HepG2 (cell line): ENCODE measurements around the gene MDP1. TPM values are rescaled to one million over a fixed set of nuclear protein-coding genes. Genes with fewer than 3 reads are reported as not detected.
A peak's percentile ranks its signal among the peaks of the same experiment; 100 is the strongest.

Experiments used
- ARNT2 ChIP-seq: sonication (generic); formaldehyde crosslinking; IDR thresholded peaks from 2 replicates; pipeline ENCODE4 v1.8.0; 2022; ENCODE audit warnings: mild to moderate bottlenecking, low read depth, missing genetic modification reagents, moderate library complexity
- BCL6 ChIP-seq: IDR thresholded peaks from 2 replicates; pipeline ENCODE4 v1.6.1; 2016; ENCODE audit warnings: missing genetic modification reagents, missing compliant biosample characterization
- SMAD9 ChIP-seq: sonication (generic); formaldehyde crosslinking; IDR thresholded peaks from 2 replicates; pipeline ENCODE4 v1.5.1; 2020; ENCODE audit warnings: mild to moderate bottlenecking, missing genetic modification reagents
- ZBTB20 ChIP-seq: sonication (generic); formaldehyde crosslinking; IDR thresholded peaks from 2 replicates; pipeline ENCODE4 v1.8.1; 2023; ENCODE audit warnings: missing genetic modification reagents, low read depth, mild to moderate bottlenecking, borderline replicate concordance
- ZNF205 ChIP-seq: IDR thresholded peaks from 2 replicates; pipeline ENCODE4 v1.6.1; 2018; ENCODE audit warnings: missing biosample characterization, missing genetic modification reagents
- ZNF354B ChIP-seq: sonication (generic); formaldehyde crosslinking; IDR thresholded peaks from 2 replicates; pipeline ENCODE4 v1.8.0; 2022; ENCODE audit warnings: mild to moderate bottlenecking, missing genetic modification reagents
- polyA plus RNA-seq, 8 experiments: library from polyadenylated mRNA; depleted of rRNA in 3 of 8; stranded (reverse) in 7 of 8; unstranded in 1 of 8; fragments of >200 nt; fragmentation: Illumina TruSeq in 4 of 8; extraction: Trizol in 4 of 8; gene quantifications; 2 replicates each; pipeline versions ENCODE4 v1.2.1 to v1.2.3, GENCODE V29; 2011 to 2016; ENCODE audit warnings: low read depth in 4 of 8, missing spikeins in 1 of 8, mixed read lengths in 1 of 8; ENCODE audit not compliant: insufficient read depth in 1 of 8
- total RNA-seq, 5 experiments: library from RNA; depleted of rRNA; stranded (reverse); fragments of >200 nt; fragmentation: Illumina TruSeq; extraction: Trizol; gene quantifications; 2 replicates each; pipeline ENCODE4 v1.2.3, GENCODE V29; 2016; ENCODE audit warnings: low read depth in 1 of 5
- TF ChIP-seq, protein P1 (sequence below): sonication (generic); formaldehyde crosslinking; IDR thresholded peaks from 2 replicates; pipeline ENCODE4 v1.4.0; 2020; ENCODE audit warnings: missing genetic modification reagents, borderline replicate concordance
- TF ChIP-seq, protein P2 (sequence below): sonication (generic); formaldehyde crosslinking; IDR thresholded peaks from 2 replicates; pipeline ENCODE4 v1.5.0; 2020; ENCODE audit warnings: mild to moderate bottlenecking, missing genetic modification reagents, moderate library complexity
- TF ChIP-seq, protein P3 (sequence below): sonication (generic); formaldehyde crosslinking; IDR thresholded peaks from 2 replicates; pipeline ENCODE4 v1.9.0; 2021; ENCODE audit warnings: missing genetic modification reagents, borderline replicate concordance
- TF ChIP-seq, protein P4 (sequence below): sonication (generic); formaldehyde crosslinking; IDR thresholded peaks from 2 replicates; pipeline ENCODE4 v1.9.0; 2022; ENCODE audit warnings: missing genetic modification reagents, mild to moderate bottlenecking, borderline replicate concordance
- TF ChIP-seq, protein P5 (sequence below): sonication (generic); formaldehyde crosslinking; IDR thresholded peaks from 2 replicates; pipeline ENCODE4 v1.4.0; 2020; ENCODE audit warnings: missing genetic modification reagents

Gene MDP1
- total and polyA plus RNA-seq, 2 of the 13 experiments (the other 11 are each of a cell fraction or from before 2014, with no cell fraction given) = 44.1 to 48.7 TPM

DNA sequence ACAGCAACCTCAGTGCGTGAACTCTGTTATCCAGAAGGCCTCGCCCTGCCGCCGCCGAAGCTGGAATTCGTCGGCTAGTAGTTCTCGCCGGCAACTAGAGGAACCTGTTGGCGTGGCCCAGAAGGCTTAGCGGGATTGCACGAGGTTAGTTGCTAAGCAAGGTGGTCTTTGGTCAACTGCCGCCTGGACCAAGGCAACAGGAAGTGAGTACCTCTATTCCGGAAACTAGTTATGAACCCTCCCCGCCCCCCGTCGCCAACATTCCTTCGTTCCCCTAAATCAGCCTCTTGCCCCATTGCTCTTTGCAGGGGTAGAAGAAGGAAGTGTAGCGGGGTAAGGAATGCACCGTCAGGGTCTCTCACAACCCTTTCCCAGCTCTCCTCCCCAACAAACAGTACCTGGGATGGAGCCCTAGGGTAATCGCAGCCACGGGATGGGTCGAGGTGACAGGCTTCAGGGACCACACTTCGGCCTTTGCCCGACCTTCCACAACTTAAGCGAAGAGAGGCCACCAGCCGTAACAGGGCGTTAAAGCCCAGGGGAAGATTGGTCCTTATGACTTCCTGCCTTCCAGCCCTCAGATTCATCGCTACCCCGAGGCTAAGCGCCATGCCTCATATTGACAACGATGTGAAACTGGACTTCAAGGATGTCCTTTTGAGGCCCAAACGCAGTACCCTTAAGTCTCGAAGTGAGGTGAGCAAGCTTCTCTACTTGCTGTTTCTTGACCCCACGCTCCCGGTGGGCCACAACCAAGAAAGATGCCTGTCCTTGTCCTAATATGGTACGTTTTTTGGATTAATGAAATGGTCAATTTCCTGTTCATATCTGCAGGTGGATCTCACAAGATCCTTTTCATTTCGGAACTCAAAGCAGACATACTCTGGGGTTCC lies 17.0 kb upstream of the MDP1 start, which contains the start of gene GMPR2 (continued):
- TF ChIP-seq, protein P1, sequence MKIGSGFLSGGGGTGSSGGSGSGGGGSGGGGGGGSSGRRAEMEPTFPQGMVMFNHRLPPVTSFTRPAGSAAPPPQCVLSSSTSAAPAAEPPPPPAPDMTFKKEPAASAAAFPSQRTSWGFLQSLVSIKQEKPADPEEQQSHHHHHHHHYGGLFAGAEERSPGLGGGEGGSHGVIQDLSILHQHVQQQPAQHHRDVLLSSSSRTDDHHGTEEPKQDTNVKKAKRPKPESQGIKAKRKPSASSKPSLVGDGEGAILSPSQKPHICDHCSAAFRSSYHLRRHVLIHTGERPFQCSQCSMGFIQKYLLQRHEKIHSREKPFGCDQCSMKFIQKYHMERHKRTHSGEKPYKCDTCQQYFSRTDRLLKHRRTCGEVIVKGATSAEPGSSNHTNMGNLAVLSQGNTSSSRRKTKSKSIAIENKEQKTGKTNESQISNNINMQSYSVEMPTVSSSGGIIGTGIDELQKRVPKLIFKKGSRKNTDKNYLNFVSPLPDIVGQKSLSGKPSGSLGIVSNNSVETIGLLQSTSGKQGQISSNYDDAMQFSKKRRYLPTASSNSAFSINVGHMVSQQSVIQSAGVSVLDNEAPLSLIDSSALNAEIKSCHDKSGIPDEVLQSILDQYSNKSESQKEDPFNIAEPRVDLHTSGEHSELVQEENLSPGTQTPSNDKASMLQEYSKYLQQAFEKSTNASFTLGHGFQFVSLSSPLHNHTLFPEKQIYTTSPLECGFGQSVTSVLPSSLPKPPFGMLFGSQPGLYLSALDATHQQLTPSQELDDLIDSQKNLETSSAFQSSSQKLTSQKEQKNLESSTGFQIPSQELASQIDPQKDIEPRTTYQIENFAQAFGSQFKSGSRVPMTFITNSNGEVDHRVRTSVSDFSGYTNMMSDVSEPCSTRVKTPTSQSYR (CRISPR knock-in tag) = peak; percentile 81; the same call in 1 of the 2 replicates
- TF ChIP-seq ZNF205 (CRISPR knock-in tag) = peak; percentile 85
- TF ChIP-seq, protein P2, sequence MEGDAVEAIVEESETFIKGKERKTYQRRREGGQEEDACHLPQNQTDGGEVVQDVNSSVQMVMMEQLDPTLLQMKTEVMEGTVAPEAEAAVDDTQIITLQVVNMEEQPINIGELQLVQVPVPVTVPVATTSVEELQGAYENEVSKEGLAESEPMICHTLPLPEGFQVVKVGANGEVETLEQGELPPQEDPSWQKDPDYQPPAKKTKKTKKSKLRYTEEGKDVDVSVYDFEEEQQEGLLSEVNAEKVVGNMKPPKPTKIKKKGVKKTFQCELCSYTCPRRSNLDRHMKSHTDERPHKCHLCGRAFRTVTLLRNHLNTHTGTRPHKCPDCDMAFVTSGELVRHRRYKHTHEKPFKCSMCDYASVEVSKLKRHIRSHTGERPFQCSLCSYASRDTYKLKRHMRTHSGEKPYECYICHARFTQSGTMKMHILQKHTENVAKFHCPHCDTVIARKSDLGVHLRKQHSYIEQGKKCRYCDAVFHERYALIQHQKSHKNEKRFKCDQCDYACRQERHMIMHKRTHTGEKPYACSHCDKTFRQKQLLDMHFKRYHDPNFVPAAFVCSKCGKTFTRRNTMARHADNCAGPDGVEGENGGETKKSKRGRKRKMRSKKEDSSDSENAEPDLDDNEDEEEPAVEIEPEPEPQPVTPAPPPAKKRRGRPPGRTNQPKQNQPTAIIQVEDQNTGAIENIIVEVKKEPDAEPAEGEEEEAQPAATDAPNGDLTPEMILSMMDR (CRISPR knock-in tag) = no peak; the same call in none of the 2 replicates
- 0 out of 2 replicates have a peak, but pooled peaks have one; percentile 15 for TF ChIP-seq ZBTB20
- peak; percentile 13 for TF ChIP-seq SMAD9
- peak; percentile 17; the same call in 1 of the 2 replicates for TF ChIP-seq ARNT2
- TF ChIP-seq BCL6 (CRISPR knock-in tag) = 0 out of 2 replicates have a peak, but pooled peaks have one; percentile 22
- TF ChIP-seq, protein P3, sequence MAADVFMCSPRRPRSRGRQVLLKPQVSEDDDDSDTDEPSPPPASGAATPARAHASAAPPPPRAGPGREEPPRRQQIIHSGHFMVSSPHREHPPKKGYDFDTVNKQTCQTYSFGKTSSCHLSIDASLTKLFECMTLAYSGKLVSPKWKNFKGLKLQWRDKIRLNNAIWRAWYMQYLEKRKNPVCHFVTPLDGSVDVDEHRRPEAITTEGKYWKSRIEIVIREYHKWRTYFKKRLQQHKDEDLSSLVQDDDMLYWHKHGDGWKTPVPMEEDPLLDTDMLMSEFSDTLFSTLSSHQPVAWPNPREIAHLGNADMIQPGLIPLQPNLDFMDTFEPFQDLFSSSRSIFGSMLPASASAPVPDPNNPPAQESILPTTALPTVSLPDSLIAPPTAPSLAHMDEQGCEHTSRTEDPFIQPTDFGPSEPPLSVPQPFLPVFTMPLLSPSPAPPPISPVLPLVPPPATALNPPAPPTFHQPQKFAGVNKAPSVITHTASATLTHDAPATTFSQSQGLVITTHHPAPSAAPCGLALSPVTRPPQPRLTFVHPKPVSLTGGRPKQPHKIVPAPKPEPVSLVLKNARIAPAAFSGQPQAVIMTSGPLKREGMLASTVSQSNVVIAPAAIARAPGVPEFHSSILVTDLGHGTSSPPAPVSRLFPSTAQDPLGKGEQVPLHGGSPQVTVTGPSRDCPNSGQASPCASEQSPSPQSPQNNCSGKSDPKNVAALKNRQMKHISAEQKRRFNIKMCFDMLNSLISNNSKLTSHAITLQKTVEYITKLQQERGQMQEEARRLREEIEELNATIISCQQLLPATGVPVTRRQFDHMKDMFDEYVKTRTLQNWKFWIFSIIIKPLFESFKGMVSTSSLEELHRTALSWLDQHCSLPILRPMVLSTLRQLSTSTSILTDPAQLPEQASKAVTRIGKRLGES (CRISPR knock-in tag) = peak; percentile 68; the same call in 1 of the 2 replicates
- TF ChIP-seq ZNF354B (CRISPR knock-in tag) = peak; percentile 89; the same call in 1 of the 2 replicates
- TF ChIP-seq, protein P4, sequence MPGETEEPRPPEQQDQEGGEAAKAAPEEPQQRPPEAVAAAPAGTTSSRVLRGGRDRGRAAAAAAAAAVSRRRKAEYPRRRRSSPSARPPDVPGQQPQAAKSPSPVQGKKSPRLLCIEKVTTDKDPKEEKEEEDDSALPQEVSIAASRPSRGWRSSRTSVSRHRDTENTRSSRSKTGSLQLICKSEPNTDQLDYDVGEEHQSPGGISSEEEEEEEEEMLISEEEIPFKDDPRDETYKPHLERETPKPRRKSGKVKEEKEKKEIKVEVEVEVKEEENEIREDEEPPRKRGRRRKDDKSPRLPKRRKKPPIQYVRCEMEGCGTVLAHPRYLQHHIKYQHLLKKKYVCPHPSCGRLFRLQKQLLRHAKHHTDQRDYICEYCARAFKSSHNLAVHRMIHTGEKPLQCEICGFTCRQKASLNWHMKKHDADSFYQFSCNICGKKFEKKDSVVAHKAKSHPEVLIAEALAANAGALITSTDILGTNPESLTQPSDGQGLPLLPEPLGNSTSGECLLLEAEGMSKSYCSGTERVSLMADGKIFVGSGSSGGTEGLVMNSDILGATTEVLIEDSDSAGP = peak; percentile 88; the same call in 1 of the 2 replicates
- TF ChIP-seq, protein P5, sequence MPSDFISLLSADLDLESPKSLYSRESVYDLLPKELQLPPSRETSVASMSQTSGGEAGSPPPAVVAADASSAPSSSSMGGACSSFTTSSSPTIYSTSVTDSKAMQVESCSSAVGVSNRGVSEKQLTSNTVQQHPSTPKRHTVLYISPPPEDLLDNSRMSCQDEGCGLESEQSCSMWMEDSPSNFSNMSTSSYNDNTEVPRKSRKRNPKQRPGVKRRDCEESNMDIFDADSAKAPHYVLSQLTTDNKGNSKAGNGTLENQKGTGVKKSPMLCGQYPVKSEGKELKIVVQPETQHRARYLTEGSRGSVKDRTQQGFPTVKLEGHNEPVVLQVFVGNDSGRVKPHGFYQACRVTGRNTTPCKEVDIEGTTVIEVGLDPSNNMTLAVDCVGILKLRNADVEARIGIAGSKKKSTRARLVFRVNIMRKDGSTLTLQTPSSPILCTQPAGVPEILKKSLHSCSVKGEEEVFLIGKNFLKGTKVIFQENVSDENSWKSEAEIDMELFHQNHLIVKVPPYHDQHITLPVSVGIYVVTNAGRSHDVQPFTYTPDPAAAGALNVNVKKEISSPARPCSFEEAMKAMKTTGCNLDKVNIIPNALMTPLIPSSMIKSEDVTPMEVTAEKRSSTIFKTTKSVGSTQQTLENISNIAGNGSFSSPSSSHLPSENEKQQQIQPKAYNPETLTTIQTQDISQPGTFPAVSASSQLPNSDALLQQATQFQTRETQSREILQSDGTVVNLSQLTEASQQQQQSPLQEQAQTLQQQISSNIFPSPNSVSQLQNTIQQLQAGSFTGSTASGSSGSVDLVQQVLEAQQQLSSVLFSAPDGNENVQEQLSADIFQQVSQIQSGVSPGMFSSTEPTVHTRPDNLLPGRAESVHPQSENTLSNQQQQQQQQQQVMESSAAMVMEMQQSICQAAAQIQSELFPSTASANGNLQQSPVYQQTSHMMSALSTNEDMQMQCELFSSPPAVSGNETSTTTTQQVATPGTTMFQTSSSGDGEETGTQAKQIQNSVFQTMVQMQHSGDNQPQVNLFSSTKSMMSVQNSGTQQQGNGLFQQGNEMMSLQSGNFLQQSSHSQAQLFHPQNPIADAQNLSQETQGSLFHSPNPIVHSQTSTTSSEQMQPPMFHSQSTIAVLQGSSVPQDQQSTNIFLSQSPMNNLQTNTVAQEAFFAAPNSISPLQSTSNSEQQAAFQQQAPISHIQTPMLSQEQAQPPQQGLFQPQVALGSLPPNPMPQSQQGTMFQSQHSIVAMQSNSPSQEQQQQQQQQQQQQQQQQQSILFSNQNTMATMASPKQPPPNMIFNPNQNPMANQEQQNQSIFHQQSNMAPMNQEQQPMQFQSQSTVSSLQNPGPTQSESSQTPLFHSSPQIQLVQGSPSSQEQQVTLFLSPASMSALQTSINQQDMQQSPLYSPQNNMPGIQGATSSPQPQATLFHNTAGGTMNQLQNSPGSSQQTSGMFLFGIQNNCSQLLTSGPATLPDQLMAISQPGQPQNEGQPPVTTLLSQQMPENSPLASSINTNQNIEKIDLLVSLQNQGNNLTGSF (CRISPR knock-in tag) = peak; percentile 90
